HCEC 1CT (cell line): ENCODE results near the gene CENPF.

Source experiments
- DNase-seq: peaks from one replicate; pipeline ENCODE4 v3.0.0-alpha.2; 2017

The CENPF gene

GRCh38 chr1:214621236-214621635 lies 18.2 kb downstream of the CENPF start:
- no peak for DNase-seq

- peak; percentile 57 for DNase-seq
These were observed 20.4 kb downstream of the CENPF start for GRCh38 chr1:214623430-214623829.

- no peak for DNase-seq
These were observed 29.1 kb downstream of the CENPF start for GRCh38 chr1:214632091-214632490.

DNA sequence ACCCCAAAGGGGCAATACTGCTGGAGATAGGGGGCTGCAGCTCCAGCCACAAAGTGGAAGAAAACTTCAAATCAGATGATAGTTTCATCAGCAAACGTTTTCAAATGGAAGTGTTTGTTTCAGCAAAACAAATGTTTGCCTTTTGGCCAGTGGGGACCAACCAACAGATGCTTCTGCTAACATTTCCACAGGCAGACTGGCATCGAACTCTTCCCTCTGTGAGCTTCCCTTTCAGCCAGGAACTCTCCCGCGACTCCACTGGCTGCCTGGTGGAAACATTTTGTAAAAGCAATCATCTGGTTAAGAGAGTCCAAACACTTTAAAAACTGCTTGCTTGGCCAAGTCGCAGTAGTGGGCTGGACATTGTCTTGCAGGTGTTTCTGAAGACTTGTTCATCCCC lies 30.7 kb downstream of the CENPF start:
- no peak for DNase-seq

- DNase-seq, result no peak
These were observed 31.3 kb downstream of the CENPF start for GRCh38 chr1:214634267-214634666.

DNA sequence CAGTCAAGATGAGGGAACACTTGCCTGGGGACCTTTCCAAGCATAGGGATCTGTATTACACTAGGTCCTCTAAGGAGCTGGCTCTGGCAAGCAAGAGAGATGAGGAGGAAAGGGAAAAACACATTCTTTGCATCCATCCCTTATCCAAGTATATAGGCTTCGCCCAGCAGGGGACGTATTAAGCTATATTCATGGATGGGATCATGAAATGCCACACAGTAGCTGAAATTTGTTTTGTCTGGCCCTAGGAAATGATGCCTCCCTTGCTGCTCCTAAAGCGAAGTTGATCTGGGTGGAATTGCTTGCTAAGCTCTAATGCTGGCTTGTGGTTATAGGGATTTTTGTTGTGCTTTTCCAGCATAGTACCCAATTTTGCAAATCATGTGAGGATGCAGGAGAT lies 32.1 kb downstream of the CENPF start:
- DNase-seq, result no peak

DNA sequence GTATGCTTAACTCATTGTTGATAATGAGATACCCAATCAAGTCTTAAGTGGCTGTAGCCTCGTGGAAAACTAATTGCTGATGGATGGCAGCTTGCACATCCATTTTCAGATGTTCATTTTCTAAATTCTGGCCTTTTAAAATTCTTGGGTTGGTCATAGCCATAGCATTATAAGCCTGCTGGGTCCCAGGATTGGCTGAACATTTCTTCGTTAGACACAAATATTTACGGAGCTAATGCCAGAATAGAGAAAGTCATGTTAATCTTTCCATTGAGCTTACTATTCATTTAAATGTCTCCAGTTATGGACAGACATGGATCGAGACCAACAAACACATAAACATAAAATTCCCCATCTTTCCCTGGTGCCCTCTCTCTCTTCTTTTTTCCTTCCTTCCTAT lies 32.5 kb downstream of the CENPF start:
- DNase-seq, result no peak

DNA sequence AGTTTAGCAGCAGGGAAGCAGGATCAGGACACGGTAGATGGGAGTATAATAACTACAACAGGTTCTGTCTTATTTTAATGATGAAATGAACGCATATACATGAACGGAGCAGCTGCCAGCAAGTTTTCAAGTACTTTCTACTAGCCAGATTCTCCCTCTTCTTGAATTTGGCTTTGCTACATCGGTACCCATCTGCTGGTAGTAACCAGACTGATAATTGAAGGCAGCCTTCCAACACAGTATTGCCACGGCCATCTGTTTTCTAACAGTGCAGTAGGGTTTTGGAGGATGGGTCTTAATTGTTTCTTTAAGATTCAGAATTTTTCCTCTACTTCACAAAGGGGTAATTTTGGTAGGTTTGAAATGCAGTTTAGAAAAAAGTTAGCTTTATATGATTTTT lies 33.4 kb downstream of the CENPF start:
- no peak for DNase-seq

GRCh38 chr1:214637125-214637524 lies 34.1 kb downstream of the CENPF start:
- DNase-seq, result no peak

DNA sequence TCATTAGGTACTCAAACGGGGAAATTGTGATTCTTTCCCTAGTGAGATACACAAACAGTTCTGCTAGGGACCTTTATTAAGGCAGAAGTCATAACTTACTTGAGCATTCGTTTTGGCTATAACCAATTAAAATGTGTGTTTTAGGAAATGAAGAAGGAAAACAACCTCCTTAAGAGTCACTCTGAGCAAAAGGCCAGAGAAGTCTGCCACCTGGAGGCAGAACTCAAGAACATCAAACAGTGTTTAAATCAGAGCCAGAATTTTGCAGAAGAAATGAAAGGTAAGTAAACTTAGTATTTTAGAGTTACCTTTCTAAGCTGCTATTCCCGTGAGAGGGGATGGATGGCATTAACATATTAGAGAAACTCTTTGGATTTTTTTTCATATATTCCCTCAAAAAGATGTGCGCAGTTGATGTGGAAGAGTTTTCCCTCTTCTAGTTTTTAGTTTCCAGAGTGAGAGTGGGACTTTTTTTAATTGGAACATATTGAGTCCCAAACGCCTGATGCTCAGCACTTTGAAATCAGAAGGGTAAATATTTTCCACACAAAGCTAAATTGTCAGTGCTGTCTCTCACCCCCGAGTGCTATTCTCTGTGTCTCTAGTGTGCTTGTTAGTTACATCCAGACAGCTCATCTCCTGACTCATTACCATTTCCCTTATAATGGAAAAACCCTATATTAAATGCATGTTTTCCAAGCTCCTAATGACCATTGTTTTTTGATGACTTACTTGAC lies 34.9 kb downstream of the CENPF start:
- DNase-seq, result peak; percentile 52

DNA sequence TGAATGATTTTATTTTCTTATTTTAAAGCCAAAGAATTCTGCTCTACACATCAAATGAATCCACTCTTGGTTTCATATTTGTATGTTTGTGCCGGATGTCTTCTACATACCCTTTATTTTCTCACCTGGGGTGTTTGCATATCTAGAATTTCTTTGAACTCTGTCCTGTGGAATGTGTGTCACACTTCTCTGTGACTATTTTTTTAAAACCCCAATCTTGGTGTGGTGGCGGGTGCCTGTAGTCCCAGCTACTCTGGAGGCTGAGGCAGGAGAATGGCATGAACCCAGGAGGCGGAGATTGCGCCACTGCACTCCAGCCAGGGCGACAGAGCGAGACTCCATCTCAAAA lies 35.4 kb downstream of the CENPF start:
- no peak for DNase-seq

DNA sequence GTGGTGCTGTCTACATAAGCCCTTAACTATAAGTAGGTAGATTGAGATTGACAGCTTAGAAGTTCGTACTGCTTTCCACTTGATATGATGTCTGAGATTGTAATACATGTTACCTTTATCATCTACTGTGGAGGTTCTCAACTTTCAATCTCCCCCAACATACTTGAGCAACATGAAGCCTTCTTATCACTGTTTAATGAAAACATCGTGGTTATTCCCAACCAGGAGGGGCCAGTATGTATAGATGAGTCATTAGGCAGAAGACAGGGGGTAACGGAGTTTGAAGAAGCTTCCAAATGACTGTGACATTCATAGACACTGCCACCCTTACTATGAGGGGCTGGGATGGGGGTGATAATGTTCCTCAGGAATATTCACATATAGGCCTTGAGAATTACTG lies 36.0 kb downstream of the CENPF start:
- no peak for DNase-seq

- no peak for DNase-seq
These were observed 37.6 kb downstream of the CENPF start for GRCh38 chr1:214640431-214641213.

GRCh38 chr1:214641214-214641895 lies 38.4 kb downstream of the CENPF start:
- no peak for DNase-seq

DNA sequence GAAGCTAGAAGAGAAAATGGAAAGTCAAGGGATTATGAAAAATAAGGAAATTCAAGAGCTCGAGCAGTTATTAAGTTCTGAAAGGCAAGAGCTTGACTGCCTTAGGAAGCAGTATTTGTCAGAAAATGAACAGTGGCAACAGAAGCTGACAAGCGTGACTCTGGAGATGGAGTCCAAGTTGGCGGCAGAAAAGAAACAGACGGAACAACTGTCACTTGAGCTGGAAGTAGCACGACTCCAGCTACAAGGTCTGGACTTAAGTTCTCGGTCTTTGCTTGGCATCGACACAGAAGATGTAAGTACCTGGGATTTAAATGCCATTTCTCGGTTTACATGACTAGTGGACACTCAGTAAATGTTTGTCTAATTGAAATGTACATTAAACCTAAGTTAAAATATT lies 40.0 kb downstream of the CENPF start:
- DNase-seq, result no peak

- DNase-seq, result no peak
These were observed 42.7 kb downstream of the CENPF start for GRCh38 chr1:214645712-214646111.

- no peak for DNase-seq
These were observed 45.8 kb downstream of the CENPF start for GRCh38 chr1:214648801-214649200.

DNA sequence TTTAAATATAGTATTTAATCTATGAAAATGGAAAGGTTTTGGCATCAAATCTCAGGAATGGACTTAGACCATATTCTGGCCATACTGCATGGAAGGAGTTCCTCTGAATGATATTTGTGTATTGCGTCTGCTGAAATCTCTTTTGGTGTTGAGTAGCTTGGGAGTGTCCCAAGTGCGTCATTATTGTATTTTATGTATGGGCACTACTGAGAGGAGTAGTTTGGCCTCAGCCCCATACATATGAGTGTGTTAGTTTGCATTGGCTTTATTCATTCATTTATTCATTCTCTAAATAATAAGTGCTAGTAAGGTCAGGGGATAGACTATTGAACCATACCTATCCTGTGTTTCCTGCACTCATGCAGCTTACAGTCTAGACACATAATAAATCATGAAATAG lies 46.6 kb downstream of the CENPF start:
- no peak for DNase-seq

DNA sequence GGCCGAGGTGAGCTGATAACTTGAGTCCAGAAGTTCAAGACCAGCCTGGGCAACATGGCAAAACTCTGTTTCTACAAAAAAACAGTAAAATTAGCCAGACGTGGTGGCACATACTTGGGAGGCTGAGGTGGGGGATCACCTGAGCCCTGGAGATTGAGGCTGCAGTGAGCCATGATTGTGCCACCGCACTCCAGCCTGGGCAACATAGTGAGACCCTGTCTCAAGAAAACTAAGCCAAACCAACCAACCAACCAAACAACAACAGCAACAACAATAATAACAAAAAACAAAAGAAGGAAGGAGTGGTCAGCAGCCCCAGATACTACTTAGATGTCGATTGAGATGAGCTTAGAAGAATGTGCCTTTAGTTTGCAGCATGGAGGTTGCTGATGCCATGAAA lies 47.7 kb downstream of the CENPF start:
- no peak for DNase-seq

DNA sequence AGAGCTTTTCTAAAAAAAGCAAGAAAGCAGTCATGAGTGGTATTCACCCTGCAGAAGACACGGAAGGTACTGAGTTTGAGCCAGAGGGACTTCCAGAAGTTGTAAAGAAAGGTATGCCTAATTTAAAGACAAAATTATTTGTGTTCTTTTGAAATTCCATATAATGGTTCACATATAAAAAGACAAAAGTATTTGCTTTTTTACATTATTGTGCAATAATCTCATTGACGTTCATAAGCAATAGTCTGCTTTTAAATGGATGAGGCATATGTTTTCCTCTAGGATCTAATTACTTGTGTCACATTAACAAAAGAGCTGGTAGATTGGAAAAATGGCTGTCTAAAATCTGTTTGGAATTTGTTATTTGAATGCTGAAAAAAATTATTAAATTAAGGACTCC lies 54.3 kb downstream of the CENPF start:
- DNase-seq, result no peak

GRCh38 chr1:214658175-214658574 lies 55.2 kb downstream of the CENPF start:
- DNase-seq, result no peak

DNA sequence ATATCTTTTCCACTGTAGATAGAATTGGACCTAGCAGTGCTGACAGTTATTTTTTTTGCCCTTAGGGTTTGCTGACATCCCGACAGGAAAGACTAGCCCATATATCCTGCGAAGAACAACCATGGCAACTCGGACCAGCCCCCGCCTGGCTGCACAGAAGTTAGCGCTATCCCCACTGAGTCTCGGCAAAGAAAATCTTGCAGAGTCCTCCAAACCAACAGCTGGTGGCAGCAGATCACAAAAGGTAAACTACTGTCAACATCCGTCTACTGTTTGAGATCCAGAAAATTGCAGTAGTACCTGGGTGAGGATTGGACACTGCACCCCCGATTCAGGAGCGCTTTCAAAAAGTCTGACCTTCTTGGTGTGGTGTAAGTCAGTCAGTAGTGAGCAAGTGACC lies 55.8 kb downstream of the CENPF start:
- DNase-seq, result peak; percentile 26

DNA sequence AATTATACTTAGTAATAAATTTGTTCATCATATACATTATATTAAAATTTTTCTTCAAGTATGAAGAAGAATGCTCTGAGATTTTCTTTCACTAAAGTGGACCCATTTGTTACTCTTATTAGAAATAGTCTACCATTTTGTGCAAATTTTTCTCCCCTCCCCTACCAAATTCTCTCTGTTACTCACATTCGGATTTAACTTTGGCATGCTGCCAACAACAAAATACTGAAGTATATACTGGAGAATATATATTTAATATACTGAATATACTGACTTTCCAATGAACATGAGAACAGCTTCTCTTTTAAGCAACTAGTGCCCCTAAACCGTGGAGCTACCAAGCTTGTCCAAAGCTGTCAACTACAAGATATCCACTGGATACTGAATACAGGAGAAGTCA lies 57.2 kb downstream of the CENPF start:
- DNase-seq, result no peak

DNA sequence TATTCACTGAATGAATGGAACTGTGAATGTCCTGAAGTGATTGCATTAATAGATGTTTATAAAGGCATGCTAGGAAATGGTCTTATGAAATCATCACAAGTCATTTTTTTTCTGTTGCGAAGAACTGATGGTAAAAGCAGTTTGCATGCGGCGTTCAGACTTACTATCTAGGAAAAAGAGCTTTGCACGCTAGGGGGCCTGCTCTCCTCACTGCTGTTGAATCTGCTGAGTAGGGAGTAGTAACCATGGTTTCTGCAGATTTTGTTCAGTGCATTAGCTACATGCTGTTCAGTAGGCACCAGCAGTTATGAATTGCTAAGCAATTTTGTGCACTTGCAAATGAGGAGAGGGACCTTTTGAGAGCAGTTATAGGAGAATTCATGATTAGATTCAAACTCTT lies 57.9 kb downstream of the CENPF start:
- DNase-seq, result peak; percentile 81
